Measurements from ENCODE around the gene ZFAND3. TPM values are rescaled to one million over a fixed set of nuclear protein-coding genes. Genes with fewer than 3 reads are reported as not detected.

Gene ZFAND3
- total and polyA plus RNA-seq, 10 of the 15 experiments (the other 5 are each of a cell fraction or from before 2014, with no cell fraction given) = 0.90 to 34.4 (median 16.3) TPM

- TF ChIP-seq ZNF592 (IDR thresholded peaks at IDR 0.05) (no peak), CBFB (IDR thresholded peaks at IDR 0.05; ENCODE audit: low read depth) (no peak), MYB (IDR thresholded peaks at IDR 0.05; ENCODE audit: borderline replicate concordance, low read depth, low read length) (no peak)
These were observed 285.5 kb downstream of the ZFAND3 start (continued) for GRCh38 chr6:38105066-38105465.

DNA sequence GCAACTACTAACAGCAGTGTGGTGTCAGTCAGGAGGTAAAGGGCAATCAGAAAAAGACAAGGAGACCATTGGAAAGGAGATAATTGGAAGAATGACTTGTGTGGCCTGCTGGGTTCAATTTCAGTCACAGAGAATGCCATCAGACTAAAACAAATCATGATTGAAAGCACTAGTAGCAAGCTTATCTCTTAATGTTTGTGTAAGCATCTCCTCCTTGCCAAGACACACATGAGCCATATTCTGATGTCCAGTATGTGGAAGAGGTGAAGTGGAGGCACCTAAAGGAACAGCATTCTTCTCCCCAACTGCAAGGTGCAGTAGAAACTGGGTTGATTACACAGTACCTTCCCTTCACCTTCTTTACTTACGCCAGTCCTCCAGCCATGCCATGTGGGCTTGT, 287.5 kb downstream of the ZFAND3 start:
- CTCF ChIA-PET = no interaction called here
- SMC1A ChIA-PET (ENCODE audit: uncharacterized antibody, unreplicated experiment) = interaction anchor here (1.4 kb wide), 1 partner anchor 9 kb away, joined by 4 read pairs; no protein-coding TSS in a partner anchor
- RAD21 ChIA-PET (ENCODE audit: unreplicated experiment) = no interaction called here
- intact Hi-C loops (cut with micrococcal nuclease; ENCODE audit: unreplicated experiment) (no loop called here), in situ Hi-C loops (cut with MboI) (no loop called here)
- DNase-seq (ENCODE audit: low read depth, low spot score) = no peak
- ATAC-seq = no peak
- POLR2A ChIA-PET = no interaction called here
- H4K20me1 ChIP-seq (ENCODE audit: control insufficient read depth, insufficient read depth) = no peaks in the 10 kb centered on the region
- WGBS (ENCODE audit: insufficient coverage, insufficient replicate concordance, low lambda C conversion rate, missing lambda C conversion rate) = 91% methylated on average over 1 of the region's 1 CpG
- no peak overlapping the region for H3K4me2 ChIP-seq (ENCODE audit: control insufficient read depth, insufficient read depth)
- no TSS peak for BruUV-seq (replicated peaks)
- H3K9me3 ChIP-seq (replicated peaks; ENCODE audit: control insufficient read depth, insufficient read depth, low read length) = no peaks in the 10 kb centered on the region
- TF ChIP-seq KLF5 (IDR thresholded peaks at IDR 0.05; ENCODE audit: partially characterized antibody) (no peak), FOS (IDR thresholded peaks at IDR 0.05; ENCODE audit: borderline replicate concordance, extremely low read depth, insufficient read length) (no peak), CEBPB (IDR thresholded peaks at IDR 0.05; ENCODE audit: borderline replicate concordance in 1 of 2, low read depth in 2 of 2, low read length in 2 of 2) (no peak), STAT3 (IDR thresholded peaks at IDR 0.05; ENCODE audit: low read depth, low read length) (no peak), POLR2A (IDR thresholded peaks at IDR 0.05; ENCODE audit: low read depth, low read length) (no peak), NBN (IDR thresholded peaks at IDR 0.05) (no peak), RBBP5 (conservative IDR thresholded peaks at IDR 0.05) (no peak), TAF1 (IDR thresholded peaks at IDR 0.05; ENCODE audit: borderline replicate concordance, low read depth, low read length) (no peak), FOXK2 (IDR thresholded peaks at IDR 0.05) (no peak), SIN3A (IDR thresholded peaks at IDR 0.05; ENCODE audit: low read depth, low read length) (no peak), SKIL (IDR thresholded peaks at IDR 0.05; ENCODE audit: low read depth, poor library complexity, severe bottlenecking) (no peak), TCF12 (IDR thresholded peaks at IDR 0.05; ENCODE audit: low read depth, low read length) (no peak), BRCA1 (IDR thresholded peaks at IDR 0.05; ENCODE audit: low read depth, low read length) (no peak)
- no peaks in the 10 kb centered on the region for H3K79me2 ChIP-seq (ENCODE audit: control insufficient read depth, insufficient read depth, low read length)
- FAIRE-seq = no peak
- H3K4me3 ChIP-seq = no peak overlapping the region
- H2AFZ ChIP-seq (ENCODE audit: control insufficient read depth, low read depth, low read length) = no peak overlapping the region
- H3K4me1 ChIP-seq (ENCODE audit: control insufficient read depth, insufficient read depth, low read length) = 0 out of 2 replicates have a peak, but pooled peaks cover 3% of the 10 kb centered on the region
- H3K27ac ChIP-seq (ENCODE audit: control insufficient read depth, insufficient read depth) = no peak overlapping the region
- H3K9ac ChIP-seq (ENCODE audit: control insufficient read depth, insufficient read depth, low read length) = no peak overlapping the region
- H3K36me3 ChIP-seq (ENCODE audit: control insufficient read depth in 2 of 2, insufficient read depth in 2 of 2, low read length in 1 of 2) = peaks cover 3 to 6% of the 10 kb centered on the region in 2 experiments; a peak in 2 of 4 replicates
- no peaks in the 10 kb centered on the region for H3K27me3 ChIP-seq (replicated peaks in 1 of 2; ENCODE audit: control insufficient read depth in 2 of 2, insufficient read depth in 2 of 2, low read length in 1 of 2)
